ENCODE results near the gene HS3ST6. TPM values are rescaled to one million over a fixed set of nuclear protein-coding genes. Genes with fewer than 3 reads are reported as not detected.
A peak's percentile ranks its signal among the peaks of the same experiment; 100 is the strongest.

HS3ST6 gene
- total and polyA plus RNA-seq, 2 of the 13 experiments (the other 11 are each of a cell fraction or from before 2014, with no cell fraction given), result not detected

- TF ChIP-seq ZHX2 (IDR thresholded peaks at IDR 0.05; ENCODE audit: low read depth), result no peak
- 0 out of 2 replicates have a peak, but pooled peaks have one; percentile 33 for TF ChIP-seq ZHX2 (CRISPR knock-in tag; IDR thresholded peaks at IDR 0.05; ENCODE audit: borderline replicate concordance)
- TF ChIP-seq KMT2A (CRISPR knock-in tag; IDR thresholded peaks at IDR 0.05), result peak; percentile 53; the same call in 1 of the 2 replicates
- no peak for TF ChIP-seq ZBTB42 (CRISPR knock-in tag; IDR thresholded peaks at IDR 0.05)
- TF ChIP-seq ARNTL (CRISPR knock-in tag; IDR thresholded peaks at IDR 0.05), result peak; percentile 62; the same call in 1 of the 2 replicates
- TF ChIP-seq ZNF431 (CRISPR knock-in tag; IDR thresholded peaks at IDR 0.05; ENCODE audit: borderline replicate concordance, low read depth), result no peak; the same call in 1 of the 2 replicates
- TF ChIP-seq TOE1 (CRISPR knock-in tag; IDR thresholded peaks at IDR 0.05), result no peak
- TF ChIP-seq ZNF10 (CRISPR knock-in tag; IDR thresholded peaks at IDR 0.05; ENCODE audit: borderline replicate concordance, low read depth), result no peak
- TF ChIP-seq CEBPZ (IDR thresholded peaks at IDR 0.05; ENCODE audit: low read length), result no peak
- 0 out of 2 replicates have a peak, but pooled peaks have one; percentile 77 for TF ChIP-seq SNAI1 (CRISPR knock-in tag; IDR thresholded peaks at IDR 0.05; ENCODE audit: borderline replicate concordance)
- 0 out of 2 replicates have a peak, but pooled peaks have one; percentile 59 for TF ChIP-seq ZNF670 (CRISPR knock-in tag; IDR thresholded peaks at IDR 0.05; ENCODE audit: borderline replicate concordance)
- 0 out of 2 replicates have a peak, but pooled peaks have one; percentile 70 for TF ChIP-seq REXO4 (CRISPR knock-in tag; IDR thresholded peaks at IDR 0.05; ENCODE audit: borderline replicate concordance)
- no peak for TF ChIP-seq ZNF225 (CRISPR knock-in tag; IDR thresholded peaks at IDR 0.05)
- TF ChIP-seq ZNF549 (CRISPR knock-in tag; IDR thresholded peaks at IDR 0.05), result no peak
- TF ChIP-seq ZNF891 (CRISPR knock-in tag; IDR thresholded peaks at IDR 0.05), result peak; percentile 8; the same call in 1 of the 2 replicates
- TF ChIP-seq, protein P1, sequence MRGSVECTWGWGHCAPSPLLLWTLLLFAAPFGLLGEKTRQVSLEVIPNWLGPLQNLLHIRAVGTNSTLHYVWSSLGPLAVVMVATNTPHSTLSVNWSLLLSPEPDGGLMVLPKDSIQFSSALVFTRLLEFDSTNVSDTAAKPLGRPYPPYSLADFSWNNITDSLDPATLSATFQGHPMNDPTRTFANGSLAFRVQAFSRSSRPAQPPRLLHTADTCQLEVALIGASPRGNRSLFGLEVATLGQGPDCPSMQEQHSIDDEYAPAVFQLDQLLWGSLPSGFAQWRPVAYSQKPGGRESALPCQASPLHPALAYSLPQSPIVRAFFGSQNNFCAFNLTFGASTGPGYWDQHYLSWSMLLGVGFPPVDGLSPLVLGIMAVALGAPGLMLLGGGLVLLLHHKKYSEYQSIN (CRISPR knock-in tag; IDR thresholded peaks at IDR 0.05; ENCODE audit: borderline replicate concordance), result no peak
- TF ChIP-seq CEBPG (CRISPR knock-in tag; IDR thresholded peaks at IDR 0.05), result no peak
- TF ChIP-seq ZNF766 (CRISPR knock-in tag; IDR thresholded peaks at IDR 0.05; ENCODE audit: borderline replicate concordance), result no peak
- no peak for TF ChIP-seq ZNF724P (CRISPR knock-in tag; IDR thresholded peaks at IDR 0.05; ENCODE audit: borderline replicate concordance)
Observed at GRCh38 chr16:1942810-1943726, 24.9 kb upstream of the HS3ST6 start, which contains the start of gene MSRB1 (continued).
